ENCODE results near the gene TSPAN6. TPM values are rescaled to one million over a fixed set of nuclear protein-coding genes. Genes with fewer than 3 reads are reported as not detected.

The TSPAN6 gene
- total and polyA plus RNA-seq, 2 of the 13 experiments (the other 11 are each of a cell fraction or from before 2014, with no cell fraction given), result 78.9 to 133 TPM

DNA sequence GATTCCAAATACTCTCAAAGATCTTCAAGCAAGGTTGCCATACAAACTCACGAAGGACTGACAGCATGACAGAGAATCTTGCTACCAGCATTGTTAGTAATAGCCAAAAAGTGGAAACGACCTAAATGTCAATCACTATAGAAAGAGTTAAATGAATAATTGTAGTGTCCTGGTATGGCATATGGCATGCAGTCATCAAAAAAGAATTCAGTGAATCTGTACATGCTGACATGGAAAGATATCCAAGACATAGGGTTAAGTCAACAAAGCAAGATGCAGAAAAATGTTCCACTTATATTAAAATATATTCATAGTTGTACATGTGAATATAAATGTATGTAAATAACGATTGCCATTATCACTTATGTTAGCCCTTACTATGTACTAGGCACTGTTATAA lies 45.0 kb upstream of the TSPAN6 start (continued):
- TF ChIP-seq PHF20 (CRISPR knock-in tag; IDR thresholded peaks at IDR 0.05), result no peak
- TF ChIP-seq ZNF746 (CRISPR knock-in tag; IDR thresholded peaks at IDR 0.05), result no peak
- no peak for TF ChIP-seq ZNF512B (CRISPR knock-in tag; IDR thresholded peaks at IDR 0.05; ENCODE audit: borderline replicate concordance)
- TF ChIP-seq CCDC6 (CRISPR knock-in tag; IDR thresholded peaks at IDR 0.05), result no peak
- no peak for TF ChIP-seq ARNT2 (CRISPR knock-in tag; IDR thresholded peaks at IDR 0.05; ENCODE audit: low read depth)

- Histone ChIP-seq H3K4me1 (ENCODE audit: insufficient read depth, low read length) (no peaks in the 10 kb centered on the region), H4K20me1 (ENCODE audit: insufficient read depth, low read length) (no peaks in the 10 kb centered on the region), H3K9ac (ENCODE audit: insufficient read depth, low read depth, low read length) (no peak overlapping the region), H3K27ac (ENCODE audit: extremely low read length, insufficient read depth, low read length) (no peak overlapping the region), H3K79me2 (ENCODE audit: insufficient read depth, low read length) (no peaks in the 10 kb centered on the region), H3K9me3 (ENCODE audit: low read length) (no peaks in the 10 kb centered on the region), H2AFZ (ENCODE audit: low read length) (no peak overlapping the region), H3K36me3 (replicated peaks in 1 of 2; ENCODE audit: control insufficient read depth in 1 of 2, insufficient read depth in 2 of 2, low read length in 2 of 2) (no peaks in the 10 kb centered on the region), H3K27me3 (ENCODE audit: control insufficient read depth in 1 of 2, insufficient read depth in 2 of 2, low read length in 2 of 2) (no peaks in the 10 kb centered on the region), H3K4me3 (replicated peaks in 1 of 3; ENCODE audit: insufficient read depth in 1 of 3, low read depth in 2 of 3, low read length in 3 of 3) (no peak overlapping the region), H3K4me2 (ENCODE audit: low read depth, low read length) (no peak overlapping the region)
- no peak for TF ChIP-seq ETV6 (CRISPR knock-in tag; conservative IDR thresholded peaks at IDR 0.05)
- TF ChIP-seq ZNF550 (CRISPR knock-in tag; IDR thresholded peaks at IDR 0.05; ENCODE audit: borderline replicate concordance), result no peak
- TF ChIP-seq RERE (CRISPR knock-in tag; IDR thresholded peaks at IDR 0.05; ENCODE audit: low read depth), result no peak
- no peak for TF ChIP-seq ONECUT2 (CRISPR knock-in tag; IDR thresholded peaks at IDR 0.05)
- TF ChIP-seq GATAD1 (CRISPR knock-in tag; IDR thresholded peaks at IDR 0.05), result no peak
- TF ChIP-seq ZNF432 (CRISPR knock-in tag; IDR thresholded peaks at IDR 0.05; ENCODE audit: borderline replicate concordance), result no peak
- no peak for TF ChIP-seq ZNF562 (CRISPR knock-in tag; IDR thresholded peaks at IDR 0.05; ENCODE audit: borderline replicate concordance)
- TF ChIP-seq PRPF4 (IDR thresholded peaks at IDR 0.05; ENCODE audit: low read depth, low read length, poor library complexity, severe bottlenecking), result no peak
- no peak for TF ChIP-seq ZNF572 (CRISPR knock-in tag; IDR thresholded peaks at IDR 0.05)
- TF ChIP-seq REXO4 (CRISPR knock-in tag; IDR thresholded peaks at IDR 0.05; ENCODE audit: borderline replicate concordance), result no peak
- TF ChIP-seq KLF11 (CRISPR knock-in tag; IDR thresholded peaks at IDR 0.05), result no peak
- no peak for TF ChIP-seq ESRRA (CRISPR knock-in tag; IDR thresholded peaks at IDR 0.05; ENCODE audit: low read depth)
- TF ChIP-seq MAFF (IDR thresholded peaks at IDR 0.05; ENCODE audit: low read depth, low read length), result no peak
- intact Hi-C loops (cut with micrococcal nuclease; ENCODE audit: unreplicated experiment), result loop anchor here (10.0 kb wide), 1 partner anchor 166 kb away; no protein-coding TSS in a partner anchor
- DNase-seq (ENCODE audit: low spot score), result no peak
- in situ Hi-C loops (cut with HindIII; ENCODE audit: extremely low pct_ligation_motif_present, low pct_unique_long_range_greater_than_20kb), result no loop called here
- ATAC-seq, result no peak
- FAIRE-seq, result no peak
- CTCF ChIA-PET (ENCODE audit: low intra/inter-chr PET ratio, low total read pairs), result no interaction called here
- POLR2A ChIA-PET, result no interaction called here
- WGBS (ENCODE audit: low lambda C conversion rate), result 8% methylated on average over 1 of the region's 2 CpGs
- BruUV-seq (replicated peaks), result no TSS peak
Observed at GRCh38 chrX:100680756-100681155, 44.1 kb upstream of the TSPAN6 start.

Measured in HepG2 (cell line).